Measurements from ENCODE around the gene CACNA1C. TPM values are rescaled to one million over a fixed set of nuclear protein-coding genes. Genes with fewer than 3 reads are reported as not detected.
A peak's percentile ranks its signal among the peaks of the same experiment; 100 is the strongest.

The CACNA1C gene
- total and polyA plus RNA-seq, 2 of the 4 experiments (the other 2 are of a cell fraction): 1.6 to 2.6 TPM

DNA sequence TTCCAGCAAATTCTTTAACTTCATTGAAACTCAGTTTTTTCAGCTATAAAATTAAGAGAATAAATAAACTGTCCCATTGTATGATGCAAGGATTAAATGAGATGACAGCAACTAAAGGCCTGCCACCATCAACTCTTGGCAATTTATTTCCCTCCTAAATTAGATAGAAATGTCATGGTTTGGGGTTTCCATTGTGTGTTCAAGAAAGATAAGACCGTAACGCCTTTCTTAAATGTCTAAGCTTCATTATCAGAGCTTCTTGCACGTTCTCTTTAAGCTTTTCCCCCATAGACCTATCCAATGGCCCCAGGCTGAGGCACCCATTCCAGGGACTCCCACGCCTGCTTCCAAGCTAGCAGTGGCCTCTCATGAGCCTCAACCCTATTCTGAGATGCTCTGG is 281.9 kb downstream of the CACNA1C start:
- Histone ChIP-seq H3K18ac (ENCODE audit: low read depth, low read length) (peak overlapping the region; percentile 55), H4K91ac (ENCODE audit: insufficient read depth, low read depth, low read length) (peak overlapping the region; percentile 35; the same call in 1 of the 2 replicates), H3K9ac (ENCODE audit: low read depth, low read length) (no peak overlapping the region), H3K27me3 (ENCODE audit: control insufficient read depth, insufficient read depth, low read length) (no peaks in the 10 kb centered on the region), H2BK5ac (ENCODE audit: low read depth, low read length, poor library complexity, severe bottlenecking) (peak overlapping the region; percentile 71), H4K20me1 (ENCODE audit: insufficient read depth, low read length) (no peaks in the 10 kb centered on the region), H2BK20ac (ENCODE audit: low read depth, low read length) (peak overlapping the region; percentile 97), H3K79me1 (ENCODE audit: low read depth in 1 of 2, low read length in 2 of 2) (peaks cover 6 to 44% of the 10 kb centered on the region in 2 experiments; a peak in 2 of 4 replicates), H2AK9ac (replicated peaks; ENCODE audit: low read depth, low read length, poor library complexity) (no peak overlapping the region), H4K5ac (ENCODE audit: low read depth, low read length) (peak overlapping the region; percentile 15; the same call in 1 of the 2 replicates), H3K9me1 (ENCODE audit: insufficient read depth, low read length) (peaks cover 43% of the 10 kb centered on the region), H2AFZ (replicated peaks; ENCODE audit: low read length, poor library complexity) (no peak overlapping the region), H3K4ac (ENCODE audit: low read depth, low read length) (peak overlapping the region; percentile 85), H2AK5ac (ENCODE audit: low read depth, low read length) (peak overlapping the region; percentile 99; the same call in 1 of the 2 replicates), H3K14ac (replicated peaks; ENCODE audit: low read depth, low read length) (peak overlapping the region; percentile 67; the same call in 1 of the 2 replicates), H2BK120ac (ENCODE audit: low read depth, low read length) (peak overlapping the region; percentile 98), H3K27ac (ENCODE audit: insufficient read depth, low read length) (no peak overlapping the region), H3K23ac (ENCODE audit: low read depth, low read length) (peak overlapping the region; percentile 13; the same call in 1 of the 2 replicates), H3K9me3 (ENCODE audit: control insufficient read depth, insufficient read depth, low read length) (no peaks in the 10 kb centered on the region), H3K4me2 (ENCODE audit: low read depth, low read length) (no peak overlapping the region), H3K4me3 (ENCODE audit: insufficient read depth, low read depth, low read length) (no peak overlapping the region), H3K4me1 (ENCODE audit: control insufficient read depth, insufficient read depth, low read length) (peaks cover 37% of the 10 kb centered on the region), H2BK15ac (ENCODE audit: low read depth, low read length) (peak overlapping the region; percentile 98; the same call in 2 of the 3 replicates), H3K36me3 (ENCODE audit: control insufficient read depth, insufficient read depth, low read length) (no peaks in the 10 kb centered on the region), H3K56ac (ENCODE audit: extremely low read depth, insufficient read depth, low read length) (no peak overlapping the region), H4K8ac (ENCODE audit: low read depth in 2 of 2, low read length in 2 of 2) (peak overlapping the region in 1 of 2 experiments; percentile 7; a peak in 1 of 4 replicates)
- TF ChIP-seq SMC3 (IDR thresholded peaks at IDR 0.05; ENCODE audit: low read depth, low read length) (no peak), RFX5 (IDR thresholded peaks at IDR 0.05; ENCODE audit: low read depth, low read length) (no peak), NFE2L2 (IDR thresholded peaks at IDR 0.05; ENCODE audit: low read depth, low read length) (no peak), RCOR1 (IDR thresholded peaks at IDR 0.05; ENCODE audit: insufficient replicate concordance, low read length) (no peak), CHD1 (IDR thresholded peaks at IDR 0.05; ENCODE audit: low read depth, low read length) (no peak), MAFK (IDR thresholded peaks at IDR 0.05; ENCODE audit: low read depth, low read length) (no peak), CEBPB (IDR thresholded peaks at IDR 0.05; ENCODE audit: low read depth, low read length) (no peak), BHLHE40 (IDR thresholded peaks at IDR 0.05; ENCODE audit: low read depth, low read length) (no peak), MXI1 (IDR thresholded peaks at IDR 0.05; ENCODE audit: borderline replicate concordance, low read depth, low read length) (no peak), MAZ (IDR thresholded peaks at IDR 0.05; ENCODE audit: borderline replicate concordance, low read depth, low read length) (no peak), RAD21 (IDR thresholded peaks at IDR 0.05; ENCODE audit: low read length) (no peak)
- TF ChIP-seq, protein P1, sequence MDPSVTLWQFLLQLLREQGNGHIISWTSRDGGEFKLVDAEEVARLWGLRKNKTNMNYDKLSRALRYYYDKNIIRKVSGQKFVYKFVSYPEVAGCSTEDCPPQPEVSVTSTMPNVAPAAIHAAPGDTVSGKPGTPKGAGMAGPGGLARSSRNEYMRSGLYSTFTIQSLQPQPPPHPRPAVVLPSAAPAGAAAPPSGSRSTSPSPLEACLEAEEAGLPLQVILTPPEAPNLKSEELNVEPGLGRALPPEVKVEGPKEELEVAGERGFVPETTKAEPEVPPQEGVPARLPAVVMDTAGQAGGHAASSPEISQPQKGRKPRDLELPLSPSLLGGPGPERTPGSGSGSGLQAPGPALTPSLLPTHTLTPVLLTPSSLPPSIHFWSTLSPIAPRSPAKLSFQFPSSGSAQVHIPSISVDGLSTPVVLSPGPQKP (IDR thresholded peaks at IDR 0.05; ENCODE audit: borderline replicate concordance, low read depth, low read length): no peak
- TF ChIP-seq, protein P2, sequence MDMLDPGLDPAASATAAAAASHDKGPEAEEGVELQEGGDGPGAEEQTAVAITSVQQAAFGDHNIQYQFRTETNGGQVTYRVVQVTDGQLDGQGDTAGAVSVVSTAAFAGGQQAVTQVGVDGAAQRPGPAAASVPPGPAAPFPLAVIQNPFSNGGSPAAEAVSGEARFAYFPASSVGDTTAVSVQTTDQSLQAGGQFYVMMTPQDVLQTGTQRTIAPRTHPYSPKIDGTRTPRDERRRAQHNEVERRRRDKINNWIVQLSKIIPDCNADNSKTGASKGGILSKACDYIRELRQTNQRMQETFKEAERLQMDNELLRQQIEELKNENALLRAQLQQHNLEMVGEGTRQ (IDR thresholded peaks at IDR 0.05; ENCODE audit: low read depth, low read length): no peak
- TF ChIP-seq, protein P3, sequence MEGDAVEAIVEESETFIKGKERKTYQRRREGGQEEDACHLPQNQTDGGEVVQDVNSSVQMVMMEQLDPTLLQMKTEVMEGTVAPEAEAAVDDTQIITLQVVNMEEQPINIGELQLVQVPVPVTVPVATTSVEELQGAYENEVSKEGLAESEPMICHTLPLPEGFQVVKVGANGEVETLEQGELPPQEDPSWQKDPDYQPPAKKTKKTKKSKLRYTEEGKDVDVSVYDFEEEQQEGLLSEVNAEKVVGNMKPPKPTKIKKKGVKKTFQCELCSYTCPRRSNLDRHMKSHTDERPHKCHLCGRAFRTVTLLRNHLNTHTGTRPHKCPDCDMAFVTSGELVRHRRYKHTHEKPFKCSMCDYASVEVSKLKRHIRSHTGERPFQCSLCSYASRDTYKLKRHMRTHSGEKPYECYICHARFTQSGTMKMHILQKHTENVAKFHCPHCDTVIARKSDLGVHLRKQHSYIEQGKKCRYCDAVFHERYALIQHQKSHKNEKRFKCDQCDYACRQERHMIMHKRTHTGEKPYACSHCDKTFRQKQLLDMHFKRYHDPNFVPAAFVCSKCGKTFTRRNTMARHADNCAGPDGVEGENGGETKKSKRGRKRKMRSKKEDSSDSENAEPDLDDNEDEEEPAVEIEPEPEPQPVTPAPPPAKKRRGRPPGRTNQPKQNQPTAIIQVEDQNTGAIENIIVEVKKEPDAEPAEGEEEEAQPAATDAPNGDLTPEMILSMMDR (conservative IDR thresholded peaks at IDR 0.05; ENCODE audit: low read depth, low read length): no peak
- intact Hi-C loops (cut with micrococcal nuclease) (no loop called here), dilution Hi-C loops (cut with HindIII; ENCODE audit: low sequenced_read_pairs, unreplicated experiment) (no loop called here), in situ Hi-C loops (cut with MboI; ENCODE audit: low sequenced_read_pairs) (no loop called here)
- no CpG with 5 or more reads among the region's 4 CpGs for WGBS, 2 experiments (ENCODE audit: extremely low coverage in 2 of 2, insufficient read length in 1 of 2)
- ChIA-PET CTCF (no interaction called here), POLR2A (ENCODE audit: unreplicated experiment) (no interaction called here)
- ATAC-seq (ENCODE audit: low read depth) (no peak), DNase-seq (no peak)
- BruUV-seq (replicated peaks): no TSS peak

All from IMR-90 (cell line).